ENCODE results near the gene CCNE1. TPM values are rescaled to one million over a fixed set of nuclear protein-coding genes. Genes with fewer than 3 reads are reported as not detected.
A peak's percentile ranks its signal among the peaks of the same experiment; 100 is the strongest.
"Not testable (repeated sequence)": the region's sequence is repeated elsewhere in the genome, so short reads cannot be mapped to it uniquely, and the experiment has no call there.

CCNE1 gene
- total RNA-seq, 1 experiment from 2014 or later = 76.0 TPM

DNA sequence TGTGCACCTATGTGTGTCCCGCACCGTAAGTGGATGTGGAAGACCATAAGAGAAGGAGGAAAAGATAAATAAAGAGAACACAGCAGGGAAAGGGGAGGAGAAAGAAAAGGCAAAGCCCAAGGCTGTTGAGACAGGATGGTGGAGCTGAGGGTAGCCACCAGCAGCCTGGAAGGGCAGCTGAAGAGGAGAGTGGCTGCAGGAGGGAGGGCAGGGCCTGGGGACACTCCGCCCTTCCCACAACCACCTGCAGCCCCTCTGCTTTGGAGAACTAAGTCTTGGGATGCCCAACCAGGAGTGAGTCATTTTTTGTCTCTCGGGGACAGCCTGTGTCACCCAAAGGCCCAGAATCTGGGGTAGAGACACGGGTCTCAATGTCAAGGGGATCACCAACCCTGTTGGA is 26.4 kb upstream of the CCNE1 start:
- in situ Hi-C loops (cut with HindIII; ENCODE audit: low sequenced_read_pairs) = no loop called here
- no peak for DNase-seq (ENCODE audit: low spot score)

DNA sequence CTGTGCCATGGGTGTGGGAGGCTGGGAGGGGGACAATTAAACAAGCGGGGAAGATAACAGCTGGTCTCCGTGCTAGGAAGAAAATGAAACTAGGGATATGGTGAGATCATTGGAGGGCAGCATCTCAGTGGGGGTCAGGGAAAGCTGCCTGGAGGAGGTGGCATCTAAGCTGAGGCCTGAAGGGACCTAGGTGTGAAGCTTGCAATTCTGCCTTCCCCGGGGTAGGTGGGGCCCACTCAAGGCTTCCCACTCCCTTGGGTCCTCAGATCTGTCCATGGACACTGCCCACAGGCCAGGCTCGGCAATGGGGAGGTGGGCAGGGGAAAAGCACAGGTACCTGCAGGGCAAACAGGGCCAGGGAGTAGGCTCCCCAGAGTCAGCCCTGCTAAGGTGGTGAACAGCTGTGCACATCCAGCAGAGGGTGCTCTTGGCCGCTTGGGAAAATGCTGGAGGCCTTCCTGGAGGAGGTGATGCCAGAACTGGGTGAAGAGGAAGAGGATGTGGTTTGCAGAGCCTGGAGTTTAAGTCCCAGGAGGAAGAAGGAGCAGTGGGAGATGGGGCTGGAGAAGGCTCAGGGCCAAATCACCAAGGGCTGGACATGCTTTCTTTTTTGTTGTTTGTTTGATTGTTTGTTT is 25.7 kb upstream of the CCNE1 start:
- no peak for DNase-seq (ENCODE audit: low spot score)
- in situ Hi-C loops (cut with HindIII; ENCODE audit: low sequenced_read_pairs) = no loop called here

DNA sequence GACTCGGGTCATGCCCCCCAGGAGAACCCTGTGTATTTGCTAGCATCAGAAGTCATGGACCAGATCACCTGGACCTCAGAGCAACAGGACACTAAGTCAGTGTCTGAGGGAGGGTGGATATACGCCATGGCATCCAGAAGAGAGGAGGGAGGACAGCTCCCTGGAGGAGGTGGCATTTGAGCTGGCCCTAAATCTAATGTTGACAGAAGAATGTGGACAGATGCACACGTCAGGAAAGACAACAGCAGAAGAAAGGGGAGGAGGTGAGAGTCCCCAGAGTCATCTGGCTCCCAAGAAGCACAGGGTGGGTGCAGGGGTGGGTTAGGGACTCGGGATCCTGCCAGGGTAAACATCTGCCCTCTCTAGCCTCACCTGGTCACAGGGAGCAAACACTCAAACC is 24.5 kb upstream of the CCNE1 start:
- in situ Hi-C loops (cut with HindIII; ENCODE audit: low sequenced_read_pairs) = no loop called here

DNA sequence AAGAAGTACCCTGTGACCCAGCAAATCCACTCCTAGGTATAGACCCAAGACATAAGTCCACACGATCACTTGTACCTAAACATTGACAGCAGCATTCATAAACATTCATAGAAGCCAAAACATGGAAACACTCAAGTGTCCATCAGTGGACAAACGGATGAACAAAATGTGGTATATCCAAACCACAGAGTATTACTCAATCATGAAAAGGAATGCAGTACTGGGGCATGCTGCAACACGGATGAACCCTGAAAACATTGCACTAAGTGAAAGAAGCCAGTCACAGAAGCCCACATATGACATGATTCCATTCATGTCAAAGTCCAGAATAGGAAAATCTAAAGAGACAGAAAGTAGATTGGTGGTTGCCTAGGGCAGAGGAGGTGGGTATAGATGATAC is 22.8 kb upstream of the CCNE1 start:
- DNase-seq (ENCODE audit: low spot score) = no peak
- in situ Hi-C loops (cut with HindIII; ENCODE audit: low sequenced_read_pairs) = no loop called here

More for the DNA sequence above, 24.5 kb upstream of the CCNE1 start:
- DNase-seq (ENCODE audit: low spot score) = no peak

DNA sequence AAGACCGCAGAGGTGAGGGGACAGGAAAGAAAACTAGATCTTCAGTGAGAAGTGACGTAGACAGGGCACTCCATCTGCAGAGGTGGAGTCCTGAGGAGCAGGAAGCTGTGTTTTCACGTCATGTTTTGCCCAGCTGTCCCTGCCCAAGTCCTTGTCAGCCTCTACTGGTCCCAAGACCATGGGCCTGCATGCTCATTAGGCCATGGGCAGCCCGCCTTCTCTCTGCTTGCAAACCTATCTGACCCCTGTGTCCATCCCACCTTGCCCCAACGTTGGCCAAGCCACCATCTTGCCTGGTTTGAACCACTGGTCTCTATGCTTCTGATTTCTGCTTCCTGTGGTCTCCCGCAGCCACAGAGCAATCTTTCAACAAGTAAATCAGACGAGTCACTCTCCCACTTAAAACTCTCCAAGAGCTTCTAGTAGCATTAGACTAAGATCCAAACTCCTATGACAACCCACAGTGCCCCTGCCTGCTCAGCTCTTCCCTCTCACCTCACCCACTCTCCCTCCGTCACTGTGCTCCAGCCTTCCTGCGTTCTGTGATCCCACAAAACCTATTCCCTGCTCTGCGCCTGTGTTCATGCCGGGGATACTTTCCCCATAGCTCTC is 18.6 kb upstream of the CCNE1 start:
- no peak for DNase-seq (ENCODE audit: low spot score)
- in situ Hi-C loops (cut with HindIII; ENCODE audit: low sequenced_read_pairs) = no loop called here

DNA sequence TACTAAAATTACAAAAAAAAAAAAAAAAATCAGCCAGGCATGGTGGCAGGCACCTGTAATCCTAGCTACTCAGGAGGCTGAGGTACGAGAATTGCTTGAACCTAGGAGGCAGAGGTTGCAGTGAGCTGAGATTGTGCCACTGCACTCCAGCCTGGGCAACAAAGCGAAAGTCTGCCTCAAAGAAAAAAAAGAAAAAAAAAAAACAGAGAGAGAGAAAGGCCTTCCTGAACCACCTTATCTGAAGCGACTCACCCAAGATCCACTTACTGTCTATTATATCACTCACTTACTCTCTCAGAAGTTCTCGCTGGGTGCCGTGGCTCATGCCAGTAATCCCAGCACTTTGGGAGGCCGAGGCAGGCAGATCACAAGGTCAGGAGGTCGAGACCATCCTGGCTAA is 17.3 kb upstream of the CCNE1 start:
- in situ Hi-C loops (cut with HindIII; ENCODE audit: low sequenced_read_pairs); DNase-seq (ENCODE audit: low spot score): not testable (repeated sequence)

DNA sequence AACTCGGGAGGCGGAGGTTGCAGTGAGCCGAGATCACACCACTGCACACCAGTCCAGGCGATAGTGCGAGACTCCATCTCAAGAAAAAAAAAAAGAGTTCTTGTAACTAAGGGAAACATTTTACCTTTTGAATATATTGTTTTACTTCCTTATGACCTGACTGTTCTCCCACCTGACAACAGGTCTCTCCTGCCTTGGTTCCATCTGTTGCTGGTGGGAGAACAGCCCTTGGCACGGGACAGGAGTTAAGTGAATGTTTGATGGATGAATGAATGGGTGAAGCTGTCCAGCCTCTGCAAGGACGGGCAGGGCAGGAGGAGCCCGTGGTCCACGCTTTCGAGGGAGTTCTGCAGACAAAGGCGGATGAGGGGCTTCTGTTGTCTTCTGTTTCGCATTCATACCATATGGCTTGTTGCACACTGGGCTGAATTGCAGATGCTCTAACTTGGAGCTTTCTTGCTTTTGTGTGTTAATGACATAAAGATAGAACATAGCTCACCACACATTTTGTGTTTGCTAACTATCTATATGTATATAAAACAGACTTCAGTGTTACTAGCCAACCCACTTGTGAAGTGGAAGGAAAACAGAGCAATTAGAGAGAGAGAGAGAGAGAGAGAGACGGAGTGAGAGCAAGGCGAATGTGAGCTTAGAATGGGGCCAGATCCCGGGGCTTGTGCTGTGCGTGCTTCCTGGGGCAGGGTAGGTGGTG is 16.2 kb upstream of the CCNE1 start:
- in situ Hi-C loops (cut with HindIII; ENCODE audit: low sequenced_read_pairs) = no loop called here
- peak; percentile 44 for DNase-seq (ENCODE audit: low spot score)

DNA sequence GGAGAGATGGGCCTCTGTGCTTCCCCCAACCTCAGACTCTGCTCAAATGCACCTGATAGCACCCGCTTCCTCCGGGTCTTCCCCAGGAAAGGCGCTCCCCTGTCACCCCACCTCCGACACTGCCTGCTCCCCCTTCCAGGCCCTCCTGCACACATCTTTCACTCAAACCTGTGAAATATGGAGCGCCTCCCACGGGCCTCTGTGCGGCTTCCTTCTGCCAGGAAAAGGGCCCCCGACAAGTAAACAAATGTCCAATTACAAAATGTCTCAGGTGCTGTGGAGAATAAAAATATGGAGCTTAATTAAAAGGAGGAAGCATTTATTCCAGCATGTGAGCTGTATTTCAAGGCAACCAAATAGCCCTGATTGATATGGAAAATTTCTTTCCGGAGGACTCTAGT is 15.6 kb upstream of the CCNE1 start:
- in situ Hi-C loops (cut with HindIII; ENCODE audit: low sequenced_read_pairs) = no loop called here
- peak; percentile 52 for DNase-seq (ENCODE audit: low spot score)

DNA sequence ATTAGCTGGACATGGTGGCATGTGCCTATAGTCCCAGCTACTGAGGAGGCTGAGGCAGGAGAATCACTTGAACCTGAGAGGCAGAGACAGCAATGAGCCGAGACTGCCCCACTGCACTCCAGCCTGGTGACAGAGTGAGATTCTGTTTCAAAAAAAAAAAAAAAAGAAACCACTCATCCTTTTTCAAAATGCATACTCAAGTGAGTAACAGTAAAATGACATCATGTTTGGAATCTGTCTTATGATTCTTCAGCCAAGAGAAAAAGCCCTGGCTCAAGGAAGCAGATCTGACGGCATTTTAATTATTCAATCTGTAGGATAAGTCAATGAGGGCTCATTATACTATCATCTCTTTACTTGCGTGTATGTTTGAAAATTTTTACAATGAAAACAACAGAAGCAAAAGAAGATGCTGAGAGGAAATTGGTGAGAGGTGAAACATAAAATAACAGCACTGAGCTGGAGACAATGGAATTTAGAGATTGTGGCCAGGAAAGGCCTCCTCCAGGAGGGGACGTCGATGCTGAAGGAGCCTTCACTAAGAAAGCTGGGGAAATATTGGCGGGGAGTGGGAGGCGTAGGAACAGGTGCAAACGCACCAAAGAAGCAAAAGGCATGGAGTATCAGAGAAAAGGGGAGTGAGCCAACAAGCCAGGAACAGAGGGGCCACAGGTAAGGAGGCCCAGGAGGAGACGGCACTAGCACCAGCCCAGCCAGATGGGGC is 12.9 kb upstream of the CCNE1 start:
- in situ Hi-C loops (cut with HindIII; ENCODE audit: low sequenced_read_pairs) = no loop called here
- peak; percentile 63 for DNase-seq (ENCODE audit: low spot score)

DNA sequence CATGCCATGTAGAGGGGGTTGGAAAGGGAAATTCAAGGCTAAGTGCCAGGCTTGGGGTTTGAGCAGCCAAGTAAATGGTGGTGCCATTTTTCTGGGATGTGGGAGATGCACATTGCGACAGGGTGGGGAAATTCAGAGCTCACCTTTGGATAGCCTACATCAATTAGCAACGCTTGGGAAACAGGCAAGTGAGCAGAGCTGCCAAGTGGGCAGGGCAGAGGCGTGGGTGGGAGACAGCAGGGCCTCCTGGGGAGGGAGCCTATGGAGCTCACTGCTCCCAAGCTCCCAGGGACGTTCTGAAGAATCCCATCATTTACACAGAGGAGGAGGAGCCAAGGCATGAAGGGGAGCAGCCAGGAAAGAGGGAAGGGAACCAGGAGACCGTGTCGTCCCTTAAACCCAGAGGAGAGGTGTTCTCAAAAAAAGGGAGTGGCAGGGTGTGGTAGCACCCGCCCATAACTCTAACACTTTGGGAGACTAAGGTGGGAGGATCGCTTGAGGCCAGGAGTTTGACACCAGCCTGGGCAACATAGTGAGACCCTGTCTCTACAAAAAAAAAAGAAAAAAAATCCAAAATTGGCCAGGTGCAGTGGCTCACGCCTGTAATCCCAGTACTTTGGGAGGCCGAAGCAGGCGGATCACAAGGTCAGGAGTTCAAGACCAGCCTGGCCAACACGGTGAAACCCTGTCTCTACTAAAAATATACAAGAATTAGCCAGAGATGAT is 11.5 kb upstream of the CCNE1 start:
- in situ Hi-C loops (cut with HindIII; ENCODE audit: low sequenced_read_pairs) = no loop called here
- DNase-seq (ENCODE audit: low spot score) = no peak

DNA sequence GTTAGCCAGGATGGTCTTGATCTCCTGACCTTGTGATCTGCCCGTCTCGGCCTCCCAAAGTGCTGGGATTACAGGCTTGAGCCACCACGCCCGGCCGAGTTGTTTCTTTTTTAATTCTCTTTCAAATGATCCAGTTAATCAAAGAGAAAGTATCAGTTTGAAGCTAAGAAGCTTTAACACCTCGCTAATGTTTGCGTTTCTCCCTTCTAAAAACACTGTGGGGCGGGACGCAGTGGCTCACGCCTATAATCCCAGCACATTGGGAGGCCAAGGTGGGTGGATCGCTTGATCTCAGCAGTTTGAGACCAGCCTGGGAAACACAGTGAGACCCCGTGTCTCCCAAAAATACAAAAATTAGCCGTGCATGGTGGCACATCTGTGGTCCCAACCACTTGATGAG is 7.8 kb upstream of the CCNE1 start:
- in situ Hi-C loops (cut with HindIII; ENCODE audit: low sequenced_read_pairs); DNase-seq (ENCODE audit: low spot score): not testable (repeated sequence)

DNA sequence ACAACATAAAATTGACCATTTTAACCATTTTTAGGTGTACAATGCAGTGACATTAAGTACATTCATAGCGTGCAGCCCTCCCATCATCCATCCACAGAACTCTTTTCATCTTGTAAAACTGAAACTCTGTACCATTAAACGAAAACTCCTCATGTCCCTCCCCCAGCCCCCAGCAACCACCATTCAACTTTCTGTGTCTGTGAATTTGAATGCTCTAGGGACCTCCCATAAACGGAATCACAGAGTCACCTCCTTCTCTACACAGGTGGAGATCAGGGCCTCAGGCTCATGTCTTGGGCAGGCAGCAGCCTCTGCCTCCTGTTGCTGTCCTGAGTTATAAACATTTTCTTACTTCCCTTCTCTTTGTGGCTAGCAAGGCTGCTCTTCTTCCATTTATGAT is 7.3 kb upstream of the CCNE1 start:
- in situ Hi-C loops (cut with HindIII; ENCODE audit: low sequenced_read_pairs) = no loop called here
- no peak for DNase-seq (ENCODE audit: low spot score)

DNA sequence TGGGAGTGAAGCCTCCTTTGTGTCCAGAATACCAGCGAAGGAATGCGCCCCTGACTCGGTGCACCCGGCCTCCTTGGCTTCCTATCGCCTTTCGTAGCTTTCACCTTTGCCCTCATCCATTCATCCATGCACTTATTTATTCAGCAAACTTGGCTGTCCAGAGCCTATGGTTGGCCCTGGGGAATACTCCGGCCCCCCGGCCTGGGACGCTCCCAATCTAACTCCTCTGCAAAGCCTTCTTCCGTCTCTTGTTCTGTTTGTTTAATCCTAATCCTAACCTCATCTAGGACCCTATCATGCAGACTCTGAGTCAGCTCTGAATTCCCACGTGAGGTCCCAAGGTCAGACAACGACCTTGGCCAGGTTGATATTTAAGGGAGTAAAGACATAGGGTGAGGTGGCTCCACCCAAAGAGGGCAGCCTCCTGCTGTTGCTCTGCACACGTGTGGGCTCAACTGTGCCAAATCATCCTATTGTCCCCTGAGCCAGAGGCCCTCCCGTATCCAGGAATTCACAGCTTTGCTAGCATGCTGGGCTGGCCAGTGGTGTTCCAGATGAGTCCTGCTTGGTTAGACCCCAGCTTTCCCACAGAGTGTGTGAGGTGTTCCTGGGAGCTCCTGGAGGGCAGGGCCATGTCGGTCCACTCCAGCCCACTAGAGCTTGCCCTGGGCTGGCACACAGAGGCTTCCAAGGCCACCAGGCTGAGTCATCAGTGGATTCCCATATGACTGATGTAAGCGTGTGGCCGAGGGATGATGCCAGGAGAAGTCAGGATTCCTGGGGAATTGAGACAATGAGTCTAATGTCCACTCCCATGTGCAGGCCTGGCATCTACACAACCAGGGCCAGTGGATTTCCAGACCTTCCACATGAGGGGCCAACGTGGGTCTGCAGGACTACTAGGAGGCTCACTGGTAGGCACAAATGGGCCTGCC is 6.5 kb upstream of the CCNE1 start:
- in situ Hi-C loops (cut with HindIII; ENCODE audit: low sequenced_read_pairs) = no loop called here

DNA sequence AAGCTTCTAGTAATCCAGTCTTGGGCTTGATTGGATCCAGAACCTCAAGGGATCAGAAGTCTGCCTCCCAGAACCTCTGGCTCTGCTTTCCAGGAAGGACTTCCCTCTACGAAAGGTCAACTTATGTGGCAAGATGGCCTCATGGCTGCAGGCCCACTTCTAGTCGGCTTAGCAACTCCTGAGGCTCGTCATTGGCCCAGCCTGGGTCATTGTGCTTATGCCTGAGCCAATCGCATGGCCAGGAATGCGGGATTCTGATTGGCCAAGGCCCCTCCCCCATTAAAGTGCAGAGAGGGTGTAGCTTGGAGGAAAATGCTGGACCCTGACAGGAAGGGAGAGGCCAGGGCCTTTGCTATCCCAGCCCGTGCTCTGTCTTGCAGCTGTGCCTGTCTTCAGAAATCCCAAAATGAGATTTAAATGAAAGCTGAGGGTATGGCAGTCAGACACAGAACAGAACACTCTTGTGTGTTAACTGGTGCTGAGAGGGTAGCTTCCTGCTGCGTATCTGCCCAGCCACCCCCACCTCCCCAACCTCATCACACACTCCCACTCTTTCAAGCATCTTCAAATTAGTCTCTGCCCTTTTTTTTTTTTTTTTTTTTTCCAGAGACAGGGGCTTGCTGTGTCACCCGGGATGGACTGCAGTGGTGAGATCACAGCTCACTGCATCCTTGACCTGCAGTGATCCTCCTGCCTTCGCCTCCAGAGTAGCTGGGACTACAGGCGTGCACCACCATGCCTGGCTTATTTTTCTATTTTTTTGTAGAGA is 5.5 kb upstream of the CCNE1 start:
- in situ Hi-C loops (cut with HindIII; ENCODE audit: low sequenced_read_pairs) = no loop called here

More for the DNA sequence above, 6.5 kb upstream of the CCNE1 start:
- no peak for DNase-seq (ENCODE audit: low spot score)

DNA sequence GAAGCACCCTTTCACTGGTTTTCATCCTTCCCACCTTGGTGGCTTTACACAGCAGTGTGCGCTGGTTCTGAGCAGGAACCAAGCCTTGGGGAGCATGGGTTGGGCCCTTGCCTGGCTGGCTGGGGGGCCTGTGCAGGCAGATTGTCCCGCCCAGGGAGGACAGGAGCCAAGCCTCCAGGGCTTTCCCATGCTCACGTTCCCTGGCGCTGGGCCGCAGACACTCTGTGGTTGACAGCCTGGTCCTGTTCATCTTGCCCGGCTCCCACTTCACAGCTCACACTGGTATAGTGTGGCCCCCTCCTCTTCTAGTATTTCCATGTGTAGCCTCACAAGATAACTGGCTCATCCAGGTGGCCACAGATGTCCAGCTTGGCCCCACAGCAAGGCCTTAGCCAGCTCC is 4.6 kb upstream of the CCNE1 start:
- no peak for DNase-seq (ENCODE audit: low spot score)
- in situ Hi-C loops (cut with HindIII; ENCODE audit: low sequenced_read_pairs) = no loop called here

More for the DNA sequence above, 5.5 kb upstream of the CCNE1 start:
- peak; percentile 41 for DNase-seq (ENCODE audit: low spot score)

DNA sequence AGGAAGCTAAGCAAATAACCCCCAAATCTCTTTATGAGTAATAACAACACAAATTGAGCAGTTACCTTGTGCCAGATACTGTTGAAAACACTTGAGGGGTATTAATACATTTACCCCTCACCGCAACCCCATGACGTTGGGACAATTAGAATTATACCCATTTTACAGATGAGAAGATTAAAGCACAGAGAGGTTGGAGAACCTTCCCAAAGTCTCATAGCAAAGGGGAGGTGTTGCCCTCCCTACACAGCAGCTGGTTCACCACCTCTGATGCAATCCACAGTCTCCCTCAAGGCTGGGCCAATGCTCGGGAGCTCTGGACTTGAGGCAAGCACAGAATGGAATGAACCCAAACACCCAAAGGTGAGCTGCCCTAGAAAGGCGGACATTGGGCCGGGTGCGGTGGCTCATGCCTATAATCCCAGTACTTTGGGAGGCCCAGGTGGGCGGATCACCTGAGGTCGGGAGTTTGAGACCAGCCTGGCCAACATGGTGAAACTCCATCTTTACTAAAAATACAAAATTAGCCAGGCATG is 3.9 kb upstream of the CCNE1 start:
- DNase-seq (ENCODE audit: low spot score) = no peak

DNA sequence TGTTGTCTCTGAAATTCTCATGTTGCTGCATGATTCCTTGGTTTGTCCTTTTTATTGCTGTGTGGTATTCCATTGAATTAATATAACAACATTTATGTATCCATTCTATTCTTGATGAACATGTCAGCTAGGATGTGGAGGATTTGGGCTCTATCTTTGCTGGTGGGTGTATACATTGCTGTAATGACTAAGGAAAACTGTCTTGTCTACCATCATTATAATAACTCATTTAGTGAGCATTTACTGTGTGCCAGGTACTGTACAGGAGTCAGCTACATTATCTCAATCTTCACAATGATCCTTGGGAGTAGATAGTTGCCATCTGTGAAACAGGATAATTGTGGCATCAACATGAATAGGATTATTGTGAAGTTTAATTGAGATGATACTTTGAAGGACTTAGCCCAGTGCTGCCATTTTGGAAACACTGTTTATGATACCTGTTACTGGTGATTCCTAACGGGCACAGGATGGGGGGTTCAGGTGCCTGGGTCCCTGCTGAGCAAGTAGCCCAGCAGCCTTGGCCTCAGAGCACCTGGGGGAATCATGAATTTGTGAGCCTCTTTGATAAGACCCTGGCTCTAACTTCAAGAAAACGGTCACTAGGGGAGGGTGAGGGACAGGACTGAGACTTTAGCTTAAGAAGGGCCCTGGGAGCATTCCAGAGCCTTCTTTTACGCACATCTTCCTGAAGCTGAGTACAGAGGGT is 1.8 kb upstream of the CCNE1 start:
- DNase-seq (ENCODE audit: low spot score) = no peak
- in situ Hi-C loops (cut with HindIII; ENCODE audit: low sequenced_read_pairs) = no loop called here

More for the DNA sequence above, 3.9 kb upstream of the CCNE1 start:
- in situ Hi-C loops (cut with HindIII; ENCODE audit: low sequenced_read_pairs) = no loop called here

Data from G401 (cell line).